Ascending aorta (tissue), 2 donors: ENCODE data around the gene GNB5. TPM values are rescaled to one million over a fixed set of nuclear protein-coding genes. Genes with fewer than 3 reads are reported as not detected.

Experiments
- DNase-seq, 2 donors: peaks; one replicate each; pipeline ENCODE4 v3.0.0-alpha.2; 2019; ENCODE audit warnings: low spot score in 2 of 2
- H3K27ac ChIP-seq, 2 donors: fragments of 200-600 bp; sonication (generic); one replicate each; pipeline ENCODE4 v1.5.1; 2016 to 2017; ENCODE audit warnings: mild to moderate bottlenecking in 1 of 2
- H3K27me3 ChIP-seq: fragments of 200-600 bp; sonication (generic); one replicate; pipeline ENCODE4 v1.5.1; 2017
- H3K36me3 ChIP-seq, 2 donors: fragments of 200-600 bp; sonication (generic); one replicate each; pipeline ENCODE4 v1.5.1; 2016
- H3K4me1 ChIP-seq, 2 donors: fragments of 200-600 bp; sonication (generic); one replicate each; pipeline ENCODE4 v1.5.1; 2016 to 2017; ENCODE audit warnings: mild to moderate bottlenecking in 1 of 2
- H3K4me3 ChIP-seq, 2 donors: fragments of 200-600 bp; sonication (generic); one replicate each; pipeline ENCODE4 v1.5.1; 2016 to 2017; ENCODE audit warnings: mild to moderate bottlenecking in 1 of 2
- H3K9me3 ChIP-seq, 2 donors: fragments of 200-600 bp; sonication (generic); one replicate each; pipeline ENCODE4 v1.5.1; 2016
- CTCF ChIP-seq, 3 experiments: fragments of 200-600 bp in 2 of 3; fragments of 450-650 bp in 1 of 3; sonication (generic) in 2 of 3; IDR thresholded peaks; one replicate each; pipeline ENCODE4 v1.5.1; 2016 to 2019; ENCODE audit warnings: antibody characterized with exemption in 3 of 3, mild to moderate bottlenecking in 1 of 3, moderate library complexity in 1 of 3
- intact Hi-C: fragments of 100-400 bp; cut with DNase I; formaldehyde crosslinking; loops from one replicate; pipeline ENCODE4 v1.15.1; 2023
- total RNA-seq: library from RNA; depleted of rRNA; stranded (reverse); fragments of >200 nt; gene quantifications from one replicate; pipeline ENCODE4 v1.1.0, GENCODE V29; 2016

The GNB5 gene
- total RNA-seq, 1 donor from 2014 or later, result 8.8 TPM

GRCh38 chr15:52204657-52205056, 13.5 kb upstream of the GNB5 start:
- H3K4me3 ChIP-seq, result no peak overlapping the region
- no peaks in the 10 kb centered on the region for H3K36me3 ChIP-seq
- no peaks in the 10 kb centered on the region for H3K27me3 ChIP-seq
- H3K4me1 ChIP-seq, result no peaks in the 10 kb centered on the region
- TF ChIP-seq CTCF (IDR thresholded peaks at IDR 0.05), result no peak
- no peak for DNase-seq
- H3K27ac ChIP-seq, result no peak overlapping the region
- intact Hi-C loops, result no loop called here
- H3K9me3 ChIP-seq, result no peaks in the 10 kb centered on the region

- H3K4me1 ChIP-seq, result no peaks in the 10 kb centered on the region
- intact Hi-C loops, result no loop called here
- H3K27ac ChIP-seq, result no peak overlapping the region
- no peaks in the 10 kb centered on the region for H3K36me3 ChIP-seq
- H3K27me3 ChIP-seq, result no peaks in the 10 kb centered on the region
- no peak for TF ChIP-seq CTCF (IDR thresholded peaks at IDR 0.05)
- H3K9me3 ChIP-seq, result no peaks in the 10 kb centered on the region
- no peak overlapping the region for H3K4me3 ChIP-seq
- DNase-seq, result no peak
Observed at GRCh38 chr15:52200831-52201365, 9.7 kb upstream of the GNB5 start.

- no peak for TF ChIP-seq CTCF (IDR thresholded peaks at IDR 0.05)
- no peaks in the 10 kb centered on the region for H3K4me1 ChIP-seq
- intact Hi-C loops, result no loop called here
- no peak overlapping the region for H3K27ac ChIP-seq
- no peaks in the 10 kb centered on the region for H3K36me3 ChIP-seq
- no peaks in the 10 kb centered on the region for H3K9me3 ChIP-seq
- no peak for DNase-seq
- no peak overlapping the region for H3K4me3 ChIP-seq
- no peaks in the 10 kb centered on the region for H3K27me3 ChIP-seq
Observed at GRCh38 chr15:52199271-52199670, 8.1 kb upstream of the GNB5 start.

GRCh38 chr15:52196891-52197290, 5.7 kb upstream of the GNB5 start:
- DNase-seq, result no peak
- no peaks in the 10 kb centered on the region for H3K27me3 ChIP-seq
- no peaks in the 10 kb centered on the region for H3K36me3 ChIP-seq
- H3K27ac ChIP-seq, result no peak overlapping the region
- intact Hi-C loops, result no loop called here
- H3K4me3 ChIP-seq, result no peak overlapping the region
- no peaks in the 10 kb centered on the region for H3K4me1 ChIP-seq
- no peaks in the 10 kb centered on the region for H3K9me3 ChIP-seq
- TF ChIP-seq CTCF (IDR thresholded peaks at IDR 0.05), result no peak

- H3K4me3 ChIP-seq, result no peak overlapping the region
- intact Hi-C loops, result no loop called here
- TF ChIP-seq CTCF (IDR thresholded peaks at IDR 0.05), result no peak
- no peaks in the 10 kb centered on the region for H3K9me3 ChIP-seq
- H3K36me3 ChIP-seq, result no peaks in the 10 kb centered on the region
- no peaks in the 10 kb centered on the region for H3K4me1 ChIP-seq
- no peak overlapping the region for H3K27ac ChIP-seq
- no peaks in the 10 kb centered on the region for H3K27me3 ChIP-seq
- DNase-seq, result no peak
Observed at GRCh38 chr15:52193791-52194190, 2.6 kb upstream of the GNB5 start.

GRCh38 chr15:52193321-52193720, 2.1 kb upstream of the GNB5 start:
- intact Hi-C loops, result no loop called here
- Histone ChIP-seq H3K9me3 (no peaks in the 10 kb centered on the region), H3K4me1 (no peaks in the 10 kb centered on the region), H3K27ac (no peak overlapping the region), H3K36me3 (no peaks in the 10 kb centered on the region), H3K4me3 (no peak overlapping the region), H3K27me3 (no peaks in the 10 kb centered on the region)
- no peak for DNase-seq
- TF ChIP-seq CTCF (IDR thresholded peaks at IDR 0.05), result no peak
